ENCODE measurements around the gene PRPF6. TPM values are rescaled to one million over a fixed set of nuclear protein-coding genes. Genes with fewer than 3 reads are reported as not detected.
"Not testable (repeated sequence)": the region's sequence is repeated elsewhere in the genome, so short reads cannot be mapped to it uniquely, and the experiment has no call there.

Gene PRPF6
- total and polyA plus RNA-seq, 8 donors: 49.8 to 85.4 (median 80.3) TPM

DNA sequence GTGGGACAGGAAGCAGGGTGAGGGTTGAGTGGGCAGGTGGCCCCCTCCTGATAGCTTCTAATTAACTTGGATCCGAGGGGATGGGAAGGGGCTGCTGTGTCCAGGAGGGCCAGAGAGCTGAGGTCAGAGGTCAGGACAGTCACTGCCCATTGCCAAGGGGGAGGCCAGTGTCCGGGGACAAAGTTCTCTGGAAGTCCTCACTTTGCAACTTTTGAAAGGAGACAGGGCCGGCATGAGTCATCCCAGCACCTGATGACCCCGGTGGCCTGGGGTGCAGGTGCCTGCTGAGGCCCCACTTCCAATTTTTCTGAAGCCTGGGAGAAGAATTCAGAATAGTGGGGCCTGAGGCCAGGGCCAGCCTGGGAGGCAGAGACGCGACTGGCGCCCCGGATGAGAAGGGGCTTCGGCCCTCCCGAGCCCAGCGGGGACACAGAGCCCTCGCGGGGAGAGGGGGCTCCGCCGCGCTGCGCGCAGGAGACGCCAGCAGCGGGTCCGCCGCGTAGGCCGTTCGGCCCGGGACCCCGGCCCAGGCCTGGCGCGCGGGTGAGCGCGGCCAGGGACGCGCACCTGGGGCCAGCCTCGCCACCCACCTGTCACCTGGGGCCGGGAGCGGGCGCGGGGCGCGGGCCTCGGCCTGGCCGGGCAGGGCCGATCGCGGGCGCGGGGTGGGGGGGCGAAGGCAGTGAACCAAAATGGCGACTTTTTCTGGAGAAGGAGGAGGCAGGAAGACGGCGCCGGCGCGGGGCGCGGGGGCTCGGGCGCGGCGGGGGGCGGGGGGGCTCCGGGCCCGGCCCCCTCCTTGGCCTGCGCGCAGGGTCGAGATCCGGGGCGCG is 11.8 kb upstream of the PRPF6 start:
- DNase-seq: peak in 1 of 4 donors; percentile 81
- Histone ChIP-seq H3K27me3 (peaks cover 0 to 6% of the 10 kb centered on the region in 2 donors), H3K9me3 (no peaks in the 10 kb centered on the region), H3K36me3 (peaks cover 0 to 23% of the 10 kb centered on the region in 2 donors), H3K4me1 (peaks cover 19 to 28% of the 10 kb centered on the region in 2 donors), H3K27ac (peak overlapping the region in 1 of 2 donors; percentile 37), H3K4me3 (peak overlapping the region; percentile 53 to 54)
- intact Hi-C loops (cut with DNase I): no loop called here
- TF ChIP-seq, protein P1, sequence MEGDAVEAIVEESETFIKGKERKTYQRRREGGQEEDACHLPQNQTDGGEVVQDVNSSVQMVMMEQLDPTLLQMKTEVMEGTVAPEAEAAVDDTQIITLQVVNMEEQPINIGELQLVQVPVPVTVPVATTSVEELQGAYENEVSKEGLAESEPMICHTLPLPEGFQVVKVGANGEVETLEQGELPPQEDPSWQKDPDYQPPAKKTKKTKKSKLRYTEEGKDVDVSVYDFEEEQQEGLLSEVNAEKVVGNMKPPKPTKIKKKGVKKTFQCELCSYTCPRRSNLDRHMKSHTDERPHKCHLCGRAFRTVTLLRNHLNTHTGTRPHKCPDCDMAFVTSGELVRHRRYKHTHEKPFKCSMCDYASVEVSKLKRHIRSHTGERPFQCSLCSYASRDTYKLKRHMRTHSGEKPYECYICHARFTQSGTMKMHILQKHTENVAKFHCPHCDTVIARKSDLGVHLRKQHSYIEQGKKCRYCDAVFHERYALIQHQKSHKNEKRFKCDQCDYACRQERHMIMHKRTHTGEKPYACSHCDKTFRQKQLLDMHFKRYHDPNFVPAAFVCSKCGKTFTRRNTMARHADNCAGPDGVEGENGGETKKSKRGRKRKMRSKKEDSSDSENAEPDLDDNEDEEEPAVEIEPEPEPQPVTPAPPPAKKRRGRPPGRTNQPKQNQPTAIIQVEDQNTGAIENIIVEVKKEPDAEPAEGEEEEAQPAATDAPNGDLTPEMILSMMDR (IDR thresholded peaks at IDR 0.05): no peak
- no peak for ATAC-seq

DNA sequence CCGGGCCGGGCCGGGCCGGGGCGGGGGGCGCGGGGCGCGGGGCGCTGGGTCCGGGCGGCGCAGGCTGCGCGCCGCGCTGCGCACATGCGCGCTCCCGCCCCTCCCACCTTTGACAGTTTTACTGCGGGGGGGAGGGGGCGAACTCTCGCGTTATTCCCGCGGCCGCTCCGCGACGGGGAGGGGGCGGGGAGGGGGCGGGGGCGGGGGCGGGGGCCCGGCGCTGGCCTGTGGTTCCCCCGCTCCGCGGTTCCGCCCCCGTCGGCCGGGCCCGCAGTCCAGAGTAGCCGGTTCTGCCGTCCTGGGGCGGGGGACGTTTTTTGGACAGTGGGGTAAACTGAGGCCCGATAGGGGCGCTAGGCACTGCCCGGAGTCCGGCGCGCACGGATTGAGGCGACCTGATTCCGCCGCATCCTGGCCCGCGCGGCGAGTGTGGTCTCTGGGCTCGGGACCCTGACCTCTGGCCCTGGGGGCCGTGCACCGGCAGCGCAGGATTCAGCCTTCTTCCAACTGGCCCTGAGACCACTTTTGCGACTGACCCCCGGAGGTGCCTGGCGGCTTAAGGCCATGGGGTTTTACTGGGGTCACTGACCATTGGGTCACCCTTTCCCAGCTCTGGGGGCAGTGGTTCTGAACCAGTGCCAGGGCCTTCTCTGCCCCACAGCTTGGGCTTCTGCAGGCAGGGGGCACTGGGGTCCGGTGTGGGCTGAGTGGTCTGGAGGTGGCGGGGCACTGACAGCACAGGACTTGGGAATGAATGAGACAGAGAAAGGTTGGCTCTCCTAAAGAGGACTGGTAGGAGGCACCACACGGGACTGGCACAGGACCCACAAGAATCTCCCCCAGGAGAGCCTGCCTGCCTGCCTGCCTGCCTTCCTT is 10.9 kb upstream of the PRPF6 start, which contains the start of gene ZNF512B:
Gene ZNF512B, minus strand, starts transcription at position 93 of the 876 bp plus-strand sequence. CDS start 1,980 bp downstream, outside the sequence.
- Histone ChIP-seq H3K4me3 (peak within 1 kb of the TSS; percentile 53 to 54), H3K27me3 (peaks cover 0 to 6% of the 10 kb centered on the region in 2 donors), H3K9me3 (no peaks in the 10 kb centered on the region), H3K36me3 (peaks cover 0 to 19% of the 10 kb centered on the region in 2 donors), H3K4me1 (peaks cover 19 to 28% of the 10 kb centered on the region in 2 donors), H3K27ac (peak within 1 kb of the TSS in 1 of 2 donors; percentile 37)
- DNase-seq (peak in 3 of 4 donors; percentile 67 to 82 (median 80)), ATAC-seq (peak; percentile 61)
- intact Hi-C loops (cut with DNase I): no loop called here
- TF ChIP-seq, protein P1 (IDR thresholded peaks at IDR 0.05): no peak

DNA sequence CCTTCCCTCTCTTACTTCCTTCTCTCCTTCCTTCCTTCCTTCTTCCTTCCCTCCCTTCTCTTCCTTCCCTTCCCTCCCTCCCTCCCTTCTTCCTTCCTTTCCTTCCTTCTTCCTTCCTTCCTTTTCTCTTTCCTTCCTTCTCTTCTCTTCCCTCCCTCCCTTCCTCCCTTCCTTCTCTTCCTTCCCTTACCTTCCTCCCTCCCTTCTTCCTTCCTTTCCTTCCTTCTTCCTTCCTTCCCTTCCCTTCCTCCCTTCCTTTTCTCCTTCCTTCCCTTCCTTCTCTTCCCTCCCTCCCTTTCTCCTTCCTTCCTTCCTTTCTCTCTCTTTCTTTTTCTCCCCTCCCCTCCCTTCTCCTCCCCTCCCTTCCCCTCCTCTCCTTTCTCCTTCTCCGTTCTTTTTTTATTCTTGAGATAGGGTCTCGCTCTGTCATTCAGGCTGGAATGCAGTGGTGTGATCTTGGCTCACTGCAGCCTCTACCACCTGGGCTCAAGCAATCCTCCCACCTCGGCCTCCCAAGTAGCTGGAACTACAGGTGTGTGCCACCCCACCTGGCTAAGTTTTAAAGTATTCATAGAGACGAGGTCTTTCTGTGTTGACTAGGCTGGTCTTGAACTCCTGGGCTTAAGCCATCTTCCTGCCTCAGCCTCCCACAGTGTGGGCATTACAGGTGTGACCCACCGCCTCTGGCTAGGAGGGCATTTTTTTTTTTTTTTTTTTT is 10.1 kb upstream of the PRPF6 start:
- H3K36me3 ChIP-seq: peaks cover 0 to 23% of the 10 kb centered on the region in 2 donors
- intact Hi-C loops (cut with DNase I): no loop called here
- peaks cover 0 to 6% of the 10 kb centered on the region in 2 donors for H3K27me3 ChIP-seq
- peaks cover 19 to 28% of the 10 kb centered on the region in 2 donors for H3K4me1 ChIP-seq
- no peak overlapping the region for H3K4me3 ChIP-seq
- TF ChIP-seq, protein P1 (IDR thresholded peaks at IDR 0.05): no peak
- H3K27ac ChIP-seq: no peak overlapping the region
- DNase-seq (no peak), ATAC-seq (no peak)
- no peaks in the 10 kb centered on the region for H3K9me3 ChIP-seq

DNA sequence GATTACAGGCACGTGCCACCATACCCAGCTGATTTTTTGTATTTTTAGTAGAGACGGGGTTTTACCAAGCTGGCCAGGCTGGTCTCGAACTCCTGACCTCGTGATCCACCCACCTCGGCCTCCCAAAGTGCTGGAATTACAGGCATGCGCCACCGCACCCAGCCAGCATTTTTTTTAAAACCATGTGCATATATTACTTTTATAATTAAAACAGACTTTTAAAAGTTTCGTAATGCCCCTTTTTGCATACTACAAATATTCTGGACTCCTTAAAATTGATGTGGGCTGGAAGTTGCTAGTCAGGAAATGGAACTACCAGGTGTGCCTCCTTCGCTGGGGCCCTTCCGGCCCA is 9.0 kb upstream of the PRPF6 start:
- DNase-seq: peak in 1 of 4 donors; percentile 23
- ATAC-seq; intact Hi-C loops (cut with DNase I): not testable (repeated sequence)

More for the DNA sequence above, 9.0 kb upstream of the PRPF6 start:
- Histone ChIP-seq H3K27ac (peak overlapping the region in 1 of 2 donors; percentile 48), H3K4me1 (peaks cover 19 to 28% of the 10 kb centered on the region in 2 donors), H3K36me3 (peaks cover 0 to 13% of the 10 kb centered on the region in 2 donors)
- not testable (repeated sequence) for H3K9me3 ChIP-seq, H3K27me3 ChIP-seq, H3K4me3 ChIP-seq
